Measurements from ENCODE around the gene SNTG2. TPM values are rescaled to one million over a fixed set of nuclear protein-coding genes. Genes with fewer than 3 reads are reported as not detected.

The SNTG2 gene
- total RNA-seq, 4 donors from 2014 or later: 0.99 to 3.9 (median 2.3) TPM

GRCh38 chr2:932320-933115, 18.1 kb upstream of the SNTG2 start:
- no peaks in the 10 kb centered on the region for H3K9me3 ChIP-seq
- no peak for DNase-seq (ENCODE audit: low spot score in 2 of 2)
- H3K36me3 ChIP-seq: no peaks in the 10 kb centered on the region
- 73% methylated on average over 21 of the region's 31 CpGs for WGBS
- TF ChIP-seq, protein P1, sequence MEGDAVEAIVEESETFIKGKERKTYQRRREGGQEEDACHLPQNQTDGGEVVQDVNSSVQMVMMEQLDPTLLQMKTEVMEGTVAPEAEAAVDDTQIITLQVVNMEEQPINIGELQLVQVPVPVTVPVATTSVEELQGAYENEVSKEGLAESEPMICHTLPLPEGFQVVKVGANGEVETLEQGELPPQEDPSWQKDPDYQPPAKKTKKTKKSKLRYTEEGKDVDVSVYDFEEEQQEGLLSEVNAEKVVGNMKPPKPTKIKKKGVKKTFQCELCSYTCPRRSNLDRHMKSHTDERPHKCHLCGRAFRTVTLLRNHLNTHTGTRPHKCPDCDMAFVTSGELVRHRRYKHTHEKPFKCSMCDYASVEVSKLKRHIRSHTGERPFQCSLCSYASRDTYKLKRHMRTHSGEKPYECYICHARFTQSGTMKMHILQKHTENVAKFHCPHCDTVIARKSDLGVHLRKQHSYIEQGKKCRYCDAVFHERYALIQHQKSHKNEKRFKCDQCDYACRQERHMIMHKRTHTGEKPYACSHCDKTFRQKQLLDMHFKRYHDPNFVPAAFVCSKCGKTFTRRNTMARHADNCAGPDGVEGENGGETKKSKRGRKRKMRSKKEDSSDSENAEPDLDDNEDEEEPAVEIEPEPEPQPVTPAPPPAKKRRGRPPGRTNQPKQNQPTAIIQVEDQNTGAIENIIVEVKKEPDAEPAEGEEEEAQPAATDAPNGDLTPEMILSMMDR (IDR thresholded peaks at IDR 0.05): no peak
- H3K4me3 ChIP-seq: no peak overlapping the region
- peaks cover 2% of the 10 kb centered on the region for H3K27me3 ChIP-seq
- H3K27ac ChIP-seq: no peak overlapping the region
- H3K4me1 ChIP-seq: no peaks in the 10 kb centered on the region

GRCh38 chr2:933734-934295, 16.8 kb upstream of the SNTG2 start:
- Histone ChIP-seq H3K4me3 (no peak overlapping the region), H3K36me3 (no peaks in the 10 kb centered on the region), H3K27ac (no peak overlapping the region), H3K9me3 (no peaks in the 10 kb centered on the region), H3K27me3 (peaks cover 2% of the 10 kb centered on the region), H3K4me1 (no peaks in the 10 kb centered on the region)
- TF ChIP-seq POLR2A (IDR thresholded peaks at IDR 0.05) (no peak), POLR2AphosphoS5 (IDR thresholded peaks at IDR 0.05) (no peak), EP300 (IDR thresholded peaks at IDR 0.05) (no peak)
- TF ChIP-seq, protein P1 (IDR thresholded peaks at IDR 0.05): no peak
- no peak for DNase-seq (ENCODE audit: low spot score in 2 of 2)
- 87% methylated on average over 17 of the region's 17 CpGs for WGBS

DNA sequence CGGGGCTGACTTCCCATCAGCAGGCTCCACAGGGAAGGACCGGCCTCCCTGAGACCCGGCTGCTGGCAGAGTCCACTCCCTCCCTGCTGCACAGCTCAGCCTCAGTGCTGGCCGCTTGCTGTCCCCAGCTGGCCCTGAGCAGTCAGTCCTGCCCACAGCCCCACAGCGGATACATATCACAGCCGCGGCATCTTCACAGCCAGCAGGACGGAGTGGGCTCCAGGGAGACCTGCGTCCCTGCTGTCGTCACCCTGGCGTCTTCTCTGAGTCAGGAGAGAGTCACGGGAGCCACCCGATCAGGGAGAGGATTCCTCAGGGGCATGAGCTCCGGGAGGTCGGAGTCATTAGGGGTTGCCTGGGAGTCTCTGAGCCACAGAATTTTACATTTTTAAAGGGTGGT, 13.1 kb upstream of the SNTG2 start:
- WGBS: 92% methylated on average over 9 of the region's 15 CpGs
- Histone ChIP-seq H3K27ac (no peak overlapping the region), H3K36me3 (no peaks in the 10 kb centered on the region), H3K27me3 (peaks cover 2% of the 10 kb centered on the region), H3K4me1 (no peaks in the 10 kb centered on the region), H3K4me3 (no peak overlapping the region), H3K9me3 (no peaks in the 10 kb centered on the region)
- TF ChIP-seq POLR2A (IDR thresholded peaks at IDR 0.05): no peak
- no peak for TF ChIP-seq POLR2AphosphoS5 (IDR thresholded peaks at IDR 0.05)
- TF ChIP-seq, protein P1 (IDR thresholded peaks at IDR 0.05): no peak
- TF ChIP-seq EP300 (IDR thresholded peaks at IDR 0.05): no peak
- no peak for DNase-seq (ENCODE audit: low spot score in 2 of 2)

DNA sequence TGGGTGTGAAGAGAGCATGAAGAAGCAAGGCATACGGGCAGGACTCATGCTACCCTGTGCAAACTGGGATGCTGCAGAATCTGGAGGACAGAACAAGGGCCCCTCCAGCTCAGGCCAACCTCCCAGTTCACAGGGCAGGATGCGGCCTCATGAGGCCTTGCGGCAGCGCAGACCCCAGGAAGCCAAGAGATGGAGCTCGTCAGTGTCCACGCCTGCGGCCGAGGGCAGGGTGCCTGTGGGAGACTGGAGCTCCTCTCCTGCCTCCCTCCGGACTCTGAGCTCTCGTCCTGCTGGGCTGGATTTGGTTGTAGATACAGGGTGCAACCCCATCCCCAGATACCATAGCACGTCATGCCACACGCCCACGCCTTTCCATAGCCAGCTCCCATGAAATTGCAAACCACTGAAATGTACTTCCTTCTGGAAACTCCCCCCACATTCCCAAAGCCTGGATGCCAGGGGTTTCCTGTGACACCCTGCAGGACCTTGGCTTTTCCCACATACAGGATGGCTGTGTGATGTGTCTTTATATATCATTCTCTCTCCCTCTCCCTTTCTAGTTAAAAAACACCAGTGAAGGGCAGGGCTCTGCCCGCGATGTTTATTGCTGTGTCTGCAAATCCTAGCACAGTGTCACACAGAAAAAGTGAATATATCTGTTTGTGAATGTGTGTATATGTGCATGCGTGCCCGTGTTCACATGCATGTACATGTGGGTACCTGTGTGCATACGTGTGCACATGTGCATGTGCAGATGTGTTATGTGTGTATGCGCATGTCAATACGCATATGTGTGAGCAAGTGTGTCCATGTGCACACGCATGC, 12.3 kb upstream of the SNTG2 start:
- no peak for DNase-seq (ENCODE audit: low spot score in 2 of 2)
- Histone ChIP-seq H3K27ac (no peak overlapping the region), H3K9me3 (no peaks in the 10 kb centered on the region), H3K4me1 (no peaks in the 10 kb centered on the region), H3K27me3 (peaks cover 2% of the 10 kb centered on the region), H3K4me3 (no peak overlapping the region), H3K36me3 (no peaks in the 10 kb centered on the region)
- TF ChIP-seq POLR2A (IDR thresholded peaks at IDR 0.05): no peak
- no peak for TF ChIP-seq POLR2AphosphoS5 (IDR thresholded peaks at IDR 0.05)
- no peak for TF ChIP-seq EP300 (IDR thresholded peaks at IDR 0.05)
- TF ChIP-seq, protein P1 (IDR thresholded peaks at IDR 0.05): no peak
- WGBS: 89% methylated on average over 20 of the region's 21 CpGs
